ENCODE results near the gene KCTD7. TPM values are rescaled to one million over a fixed set of nuclear protein-coding genes. Genes with fewer than 3 reads are reported as not detected.
A peak's percentile ranks its signal among the peaks of the same experiment; 100 is the strongest.
"Not testable (repeated sequence)": the region's sequence is repeated elsewhere in the genome, so short reads cannot be mapped to it uniquely, and the experiment has no call there.

KCTD7 gene
- polyA plus RNA-seq, 1 donor (not counting 4 experiments of a cell fraction or from before 2014, with no cell fraction given), result 3.7 TPM

- dilution Hi-C loops (cut with MboI; ENCODE audit: extremely low pct_ligation_motif_present, low sequenced_read_pairs); H3K36me3 ChIP-seq (ENCODE audit: control insufficient read depth in 2 of 2, extremely low read depth in 1 of 2, insufficient read depth in 2 of 2, low read length in 2 of 2); DNase-seq (ENCODE audit: low read depth, low spot score); H3K27ac ChIP-seq (ENCODE audit: control insufficient read depth, insufficient read depth, low read length); H3K27me3 ChIP-seq (ENCODE audit: control insufficient read depth, extremely low read depth, insufficient read depth, low read length); H3K4me2 ChIP-seq (ENCODE audit: control insufficient read depth, extremely low read depth, insufficient read depth, low read depth, low read length); H3K9me3 ChIP-seq (ENCODE audit: control insufficient read depth, low read depth, low read length); H2AFZ ChIP-seq (ENCODE audit: control insufficient read depth, low read length); H3K9ac ChIP-seq (ENCODE audit: control insufficient read depth, extremely low read depth, insufficient read depth, low read length); FAIRE-seq; H3K9me1 ChIP-seq (ENCODE audit: control insufficient read depth, extremely low read depth, insufficient read depth, low read length); H3K4me3 ChIP-seq (ENCODE audit: control insufficient read depth in 2 of 3, extremely low read depth in 1 of 3, insufficient read depth in 2 of 3, low read depth in 1 of 3, low read length in 3 of 3); H3K4me1 ChIP-seq (ENCODE audit: control insufficient read depth, extremely low read depth, insufficient read depth, low read length): not testable (repeated sequence)
- Histone ChIP-seq H4K20me1 (ENCODE audit: control insufficient read depth, extremely low read depth, insufficient read depth, low read length) (peaks cover 19% of the 10 kb centered on the region), H3K79me2 (ENCODE audit: control insufficient read depth, insufficient read depth, low read length) (peaks cover 82% of the 10 kb centered on the region)
Observed at GRCh38 chr7:66588856-66589570, 39.7 kb upstream of the KCTD7 start.

- H3K4me1 ChIP-seq (ENCODE audit: control insufficient read depth, extremely low read depth, insufficient read depth, low read length); H3K36me3 ChIP-seq (ENCODE audit: control insufficient read depth in 2 of 2, extremely low read depth in 1 of 2, insufficient read depth in 2 of 2, low read length in 2 of 2); H3K9me1 ChIP-seq (ENCODE audit: control insufficient read depth, extremely low read depth, insufficient read depth, low read length); FAIRE-seq; dilution Hi-C loops (cut with MboI; ENCODE audit: extremely low pct_ligation_motif_present, low sequenced_read_pairs); H3K9me3 ChIP-seq (ENCODE audit: control insufficient read depth, low read depth, low read length); H2AFZ ChIP-seq (ENCODE audit: control insufficient read depth, low read length); H3K27me3 ChIP-seq (ENCODE audit: control insufficient read depth, extremely low read depth, insufficient read depth, low read length); DNase-seq (ENCODE audit: low read depth, low spot score): not testable (repeated sequence)
- Histone ChIP-seq H3K4me3 (ENCODE audit: control insufficient read depth in 2 of 3, extremely low read depth in 1 of 3, insufficient read depth in 2 of 3, low read depth in 1 of 3, low read length in 3 of 3) (peak overlapping the region; percentile 86 to 97 (median 92)), H3K79me2 (ENCODE audit: control insufficient read depth, insufficient read depth, low read length) (peaks cover 68% of the 10 kb centered on the region), H3K4me2 (ENCODE audit: control insufficient read depth, extremely low read depth, insufficient read depth, low read depth, low read length) (peak overlapping the region; percentile 80), H3K9ac (ENCODE audit: control insufficient read depth, extremely low read depth, insufficient read depth, low read length) (peak overlapping the region; percentile 97), H3K27ac (ENCODE audit: control insufficient read depth, insufficient read depth, low read length) (peak overlapping the region; percentile 87), H4K20me1 (ENCODE audit: control insufficient read depth, extremely low read depth, insufficient read depth, low read length) (peaks cover 14% of the 10 kb centered on the region)
Observed at GRCh38 chr7:66590302-66591057, 38.2 kb upstream of the KCTD7 start.

GRCh38 chr7:66591058-66591798 lies 37.5 kb upstream of the KCTD7 start:
- H3K27ac ChIP-seq (ENCODE audit: control insufficient read depth, insufficient read depth, low read length), result peak overlapping the region; percentile 87
- H3K9me3 ChIP-seq (ENCODE audit: control insufficient read depth, low read depth, low read length); H3K36me3 ChIP-seq (ENCODE audit: control insufficient read depth in 2 of 2, extremely low read depth in 1 of 2, insufficient read depth in 2 of 2, low read length in 2 of 2); H3K4me1 ChIP-seq (ENCODE audit: control insufficient read depth, extremely low read depth, insufficient read depth, low read length); H3K27me3 ChIP-seq (ENCODE audit: control insufficient read depth, extremely low read depth, insufficient read depth, low read length); H3K9me1 ChIP-seq (ENCODE audit: control insufficient read depth, extremely low read depth, insufficient read depth, low read length); DNase-seq (ENCODE audit: low read depth, low spot score); FAIRE-seq; dilution Hi-C loops (cut with MboI; ENCODE audit: extremely low pct_ligation_motif_present, low sequenced_read_pairs): not testable (repeated sequence)
- H3K4me2 ChIP-seq (ENCODE audit: control insufficient read depth, extremely low read depth, insufficient read depth, low read depth, low read length), result peak overlapping the region; percentile 80
- H3K4me3 ChIP-seq (ENCODE audit: control insufficient read depth in 2 of 3, extremely low read depth in 1 of 3, insufficient read depth in 2 of 3, low read depth in 1 of 3, low read length in 3 of 3), result peak overlapping the region; percentile 86 to 97 (median 92)
- H4K20me1 ChIP-seq (ENCODE audit: control insufficient read depth, extremely low read depth, insufficient read depth, low read length), result peaks cover 14% of the 10 kb centered on the region
- H3K79me2 ChIP-seq (ENCODE audit: control insufficient read depth, insufficient read depth, low read length), result peaks cover 61% of the 10 kb centered on the region
- H3K9ac ChIP-seq (ENCODE audit: control insufficient read depth, extremely low read depth, insufficient read depth, low read length), result peak overlapping the region; percentile 97
- H2AFZ ChIP-seq (ENCODE audit: control insufficient read depth, low read length), result peak overlapping the region; percentile 22
